ENCODE results near the gene UBASH3B. TPM values are rescaled to one million over a fixed set of nuclear protein-coding genes. Genes with fewer than 3 reads are reported as not detected.

UBASH3B gene
- total and polyA plus RNA-seq, 11 donors, result 0.72 to 19.0 (median 1.7) TPM

- H3K9me3 ChIP-seq, result no peaks in the 10 kb centered on the region
- DNase-seq (peak; percentile 42 to 71 (median 54)), ATAC-seq (peak in 3 of 4 donors; percentile 69 to 75 (median 74))
- H3K27me3 ChIP-seq, result peaks cover 0 to 24% (median 3%) of the 10 kb centered on the region in 9 donors
- 46 to 50% (median 48%) methylated on average over 9 of the region's 9 CpGs for WGBS, 4 donors
- H3K4me3 ChIP-seq, result no peak overlapping the region
- H3K27ac ChIP-seq, result no peak overlapping the region
- no peaks in the 10 kb centered on the region for H3K36me3 ChIP-seq
- intact Hi-C loops (cut with DNase I), result loop anchor here in 5 of 10 donors (1.0 to 10.0 kb wide), 6 partner anchors 152 to 396 kb away; no protein-coding TSS in a partner anchor
- peaks cover 0 to 7% (median 0%) of the 10 kb centered on the region in 12 donors for H3K4me1 ChIP-seq
- no peak for TF ChIP-seq POLR2A (IDR thresholded peaks at IDR 0.05)
- peak; percentile 61 to 79 (median 70) for TF ChIP-seq CTCF (IDR thresholded peaks at IDR 0.05)
Measured at GRCh38 chr11:122628810-122629555, 26.5 kb upstream of the UBASH3B start.

DNA sequence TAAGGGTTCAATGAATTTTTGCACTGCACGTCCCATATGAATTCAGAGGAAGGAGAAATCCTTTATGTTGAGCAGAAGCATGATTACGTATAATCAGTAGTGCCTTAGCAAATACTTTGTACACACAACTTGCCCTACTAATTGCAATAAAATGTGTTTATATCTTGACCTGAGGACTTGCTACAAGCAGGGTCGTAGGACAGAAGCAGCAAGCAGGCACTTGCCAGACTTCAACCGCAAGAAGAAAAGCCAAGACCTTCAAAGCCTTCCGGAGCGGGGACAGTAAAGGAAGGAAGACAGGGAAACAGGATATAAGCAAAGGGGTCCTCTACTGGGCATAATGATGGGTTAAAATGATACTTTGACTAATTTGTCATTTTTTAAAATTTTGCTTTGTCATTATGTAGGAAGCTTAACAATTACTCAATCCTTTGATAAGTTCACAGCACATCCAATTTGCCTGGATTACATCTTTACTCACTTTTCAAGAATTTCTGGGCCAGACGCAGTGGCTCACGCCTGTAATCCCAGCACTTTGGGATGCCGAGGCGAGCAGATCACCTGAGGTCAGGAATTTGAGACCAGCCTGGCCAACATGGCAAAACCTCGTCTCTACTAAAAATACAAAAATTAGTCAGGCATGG is 23.2 kb upstream of the UBASH3B start:
- Histone ChIP-seq H3K27me3 (peaks cover 0 to 14% (median 0%) of the 10 kb centered on the region in 9 donors), H3K4me3 (no peak overlapping the region), H3K9me3 (no peaks in the 10 kb centered on the region), H3K4me1 (peaks cover 0 to 7% (median 0%) of the 10 kb centered on the region in 12 donors), H3K27ac (no peak overlapping the region), H3K36me3 (no peaks in the 10 kb centered on the region)
- DNase-seq, result no peak
- TF ChIP-seq POLR2A (IDR thresholded peaks at IDR 0.05) (no peak), CTCF (IDR thresholded peaks at IDR 0.05) (no peak)
- no peak for ATAC-seq
- intact Hi-C loops (cut with DNase I), result loop anchor here in 8 of 10 donors (2.0 to 10.0 kb wide), 7 partner anchors 148 to 402 kb away; no protein-coding TSS in a partner anchor
- WGBS, 4 donors, result 57 to 67% (median 63%) methylated on average over 11 of the region's 11 CpGs

DNA sequence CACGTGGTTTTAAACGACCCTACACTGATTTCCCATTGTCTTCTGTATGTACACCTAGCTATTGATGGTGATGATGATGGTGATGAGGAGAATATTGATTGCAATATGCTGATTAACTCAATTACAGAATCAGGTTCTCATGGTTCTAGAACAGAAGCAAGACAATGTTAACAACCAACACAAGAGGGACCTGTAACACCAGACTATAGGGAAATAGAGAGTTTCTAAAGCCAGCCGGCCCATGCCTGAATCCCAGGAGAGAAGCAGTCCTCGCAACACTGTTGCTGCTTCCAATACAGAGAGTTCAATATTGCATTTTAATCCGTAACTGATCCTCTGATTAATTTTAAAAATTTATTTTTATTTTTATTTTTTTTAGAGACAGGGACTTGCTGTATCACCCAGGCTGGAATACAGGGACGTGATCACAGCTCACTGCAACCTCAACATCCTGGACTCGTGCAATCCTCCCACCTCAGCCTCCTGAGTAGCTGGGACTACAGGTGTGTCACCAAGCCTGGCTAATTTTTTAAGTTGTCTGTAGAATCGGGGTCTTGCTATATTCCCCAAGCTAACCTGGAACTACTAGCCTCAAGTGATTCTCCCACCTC is 22.2 kb upstream of the UBASH3B start:
- Histone ChIP-seq H3K9me3 (no peaks in the 10 kb centered on the region), H3K27ac (no peak overlapping the region), H3K4me3 (no peak overlapping the region), H3K36me3 (no peaks in the 10 kb centered on the region), H3K27me3 (peaks cover 0 to 14% (median 0%) of the 10 kb centered on the region in 9 donors), H3K4me1 (peaks cover 0 to 7% (median 0%) of the 10 kb centered on the region in 12 donors)
- TF ChIP-seq CTCF (IDR thresholded peaks at IDR 0.05) (peak; percentile 30 to 66 (median 44)), POLR2A (IDR thresholded peaks at IDR 0.05) (no peak)
- DNase-seq, result peak in 1 of 5 donors; percentile 19
- peak in 3 of 4 donors; percentile 67 to 77 (median 72) for ATAC-seq
- whole genome bisulfite sequencing, 4 donors, result 45 to 61% (median 54%) methylated on average over 8 of the region's 8 CpGs
- intact Hi-C loops (cut with DNase I), result loop anchor here (1.0 to 10.0 kb wide), 9 partner anchors 22 to 401 kb away; partner anchors contain the start of gene UBASH3B (in 1 of the 10)
